Measurements from ENCODE around the gene ZNF609.

Gene ZNF609

GRCh38 chr15:64696481-64696880 lies 236.1 kb downstream of the ZNF609 start:
- in situ Hi-C loops (cut with HindIII; ENCODE audit: low sequenced_read_pairs) = no loop called here
- H3K4me3 ChIP-seq (ENCODE audit: low read depth, low read length) = no peak overlapping the region
- no peak for TF ChIP-seq CTCF (IDR thresholded peaks at IDR 0.05; ENCODE audit: low read depth, low read length)
- no peak for DNase-seq (ENCODE audit: low read depth, low spot score)

- peak; percentile 42 for DNase-seq (ENCODE audit: low read depth, low spot score)
- no peak overlapping the region for H3K4me3 ChIP-seq (ENCODE audit: low read depth, low read length)
- TF ChIP-seq CTCF (IDR thresholded peaks at IDR 0.05; ENCODE audit: low read depth, low read length) = no peak
- in situ Hi-C loops (cut with HindIII; ENCODE audit: low sequenced_read_pairs) = no loop called here
Observed at GRCh38 chr15:64697911-64698369, 237.6 kb downstream of the ZNF609 start.

- in situ Hi-C loops (cut with HindIII; ENCODE audit: low sequenced_read_pairs) = no loop called here
- H3K4me3 ChIP-seq (ENCODE audit: low read depth, low read length) = no peak overlapping the region
- DNase-seq (ENCODE audit: low read depth, low spot score) = no peak
- no peak for TF ChIP-seq CTCF (IDR thresholded peaks at IDR 0.05; ENCODE audit: low read depth, low read length)
Observed at GRCh38 chr15:64698823-64699222, 238.4 kb downstream of the ZNF609 start.

GRCh38 chr15:64699751-64700388 lies 239.5 kb downstream of the ZNF609 start:
- peak; percentile 21 for DNase-seq (ENCODE audit: low read depth, low spot score)
- TF ChIP-seq CTCF (IDR thresholded peaks at IDR 0.05; ENCODE audit: low read depth, low read length) = no peak
- in situ Hi-C loops (cut with HindIII; ENCODE audit: low sequenced_read_pairs) = no loop called here
- peak overlapping the region; percentile 7 for H3K4me3 ChIP-seq (ENCODE audit: low read depth, low read length)

- in situ Hi-C loops (cut with HindIII; ENCODE audit: low sequenced_read_pairs) = no loop called here
- H3K4me3 ChIP-seq (ENCODE audit: low read depth, low read length) = no peak overlapping the region
- no peak for DNase-seq (ENCODE audit: low read depth, low spot score)
- TF ChIP-seq CTCF (IDR thresholded peaks at IDR 0.05; ENCODE audit: low read depth, low read length) = no peak
Observed at GRCh38 chr15:64701051-64701450, 240.7 kb downstream of the ZNF609 start.

- in situ Hi-C loops (cut with HindIII; ENCODE audit: low sequenced_read_pairs) = no loop called here
- peak overlapping the region; percentile 69 for H3K4me3 ChIP-seq (ENCODE audit: low read depth, low read length)
- TF ChIP-seq CTCF (IDR thresholded peaks at IDR 0.05; ENCODE audit: low read depth, low read length) = no peak
- no peak for DNase-seq (ENCODE audit: low read depth, low spot score)
Observed at GRCh38 chr15:64701482-64702184, 241.3 kb downstream of the ZNF609 start.

All from astrocyte of the spinal cord (primary cell).